Measurements from ENCODE around the gene STX5. TPM values are rescaled to one million over a fixed set of nuclear protein-coding genes. Genes with fewer than 3 reads are reported as not detected.

STX5 gene
- total and polyA plus RNA-seq, 9 of the 15 experiments (the other 6 are each of a cell fraction or from before 2014, with no cell fraction given): 2.8 to 28.6 (median 23.7) TPM

DNA sequence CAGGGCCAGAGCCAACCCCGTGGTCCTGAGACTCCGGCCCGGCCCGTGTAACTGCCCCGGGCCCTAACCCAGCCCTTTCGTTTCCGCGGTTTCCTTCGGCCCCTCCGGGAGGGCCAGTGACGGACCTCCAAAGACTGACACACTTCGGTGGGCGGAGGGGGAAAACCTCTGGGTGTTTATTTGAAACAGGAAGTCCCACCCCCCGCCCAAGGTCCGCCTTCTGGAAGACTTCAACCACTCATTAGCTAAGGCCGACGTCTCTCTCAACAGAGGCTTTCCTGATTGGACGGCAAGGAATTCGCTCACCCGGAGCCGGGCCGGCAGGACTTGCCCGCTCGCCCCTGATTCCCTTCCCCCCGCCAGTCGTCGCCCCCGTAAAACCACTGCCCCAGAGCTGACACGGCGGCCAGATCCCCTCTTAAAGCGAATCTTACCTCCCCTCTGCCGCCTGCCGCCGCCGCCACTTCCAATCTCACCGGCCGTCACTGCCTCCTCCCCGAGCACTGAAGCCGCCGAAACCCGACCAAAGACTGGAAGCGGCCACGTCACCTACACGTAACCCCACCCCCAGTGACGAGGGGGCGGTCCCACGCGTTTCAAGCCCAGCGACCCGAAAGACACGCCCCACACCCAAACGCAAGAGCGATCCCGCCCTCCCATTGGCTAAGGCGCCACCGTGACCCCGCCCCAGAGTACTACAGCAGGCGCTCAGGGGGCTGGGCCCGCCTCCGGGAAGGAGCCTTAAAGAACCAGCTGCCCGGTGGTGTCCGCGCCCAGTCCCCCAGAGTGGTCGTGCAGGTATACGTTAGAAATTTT, at the start of gene STX5 (continued):
- TF ChIP-seq, protein P1, sequence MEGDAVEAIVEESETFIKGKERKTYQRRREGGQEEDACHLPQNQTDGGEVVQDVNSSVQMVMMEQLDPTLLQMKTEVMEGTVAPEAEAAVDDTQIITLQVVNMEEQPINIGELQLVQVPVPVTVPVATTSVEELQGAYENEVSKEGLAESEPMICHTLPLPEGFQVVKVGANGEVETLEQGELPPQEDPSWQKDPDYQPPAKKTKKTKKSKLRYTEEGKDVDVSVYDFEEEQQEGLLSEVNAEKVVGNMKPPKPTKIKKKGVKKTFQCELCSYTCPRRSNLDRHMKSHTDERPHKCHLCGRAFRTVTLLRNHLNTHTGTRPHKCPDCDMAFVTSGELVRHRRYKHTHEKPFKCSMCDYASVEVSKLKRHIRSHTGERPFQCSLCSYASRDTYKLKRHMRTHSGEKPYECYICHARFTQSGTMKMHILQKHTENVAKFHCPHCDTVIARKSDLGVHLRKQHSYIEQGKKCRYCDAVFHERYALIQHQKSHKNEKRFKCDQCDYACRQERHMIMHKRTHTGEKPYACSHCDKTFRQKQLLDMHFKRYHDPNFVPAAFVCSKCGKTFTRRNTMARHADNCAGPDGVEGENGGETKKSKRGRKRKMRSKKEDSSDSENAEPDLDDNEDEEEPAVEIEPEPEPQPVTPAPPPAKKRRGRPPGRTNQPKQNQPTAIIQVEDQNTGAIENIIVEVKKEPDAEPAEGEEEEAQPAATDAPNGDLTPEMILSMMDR (IDR thresholded peaks at IDR 0.05 in 2 of 3, conservative IDR thresholded peaks at IDR 0.05 in 1 of 3; ENCODE audit: insufficient read depth in 2 of 3, low read depth in 1 of 3, low read length in 3 of 3): no peak
- TF ChIP-seq, protein P2, sequence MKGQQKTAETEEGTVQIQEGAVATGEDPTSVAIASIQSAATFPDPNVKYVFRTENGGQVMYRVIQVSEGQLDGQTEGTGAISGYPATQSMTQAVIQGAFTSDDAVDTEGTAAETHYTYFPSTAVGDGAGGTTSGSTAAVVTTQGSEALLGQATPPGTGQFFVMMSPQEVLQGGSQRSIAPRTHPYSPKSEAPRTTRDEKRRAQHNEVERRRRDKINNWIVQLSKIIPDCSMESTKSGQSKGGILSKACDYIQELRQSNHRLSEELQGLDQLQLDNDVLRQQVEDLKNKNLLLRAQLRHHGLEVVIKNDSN (CRISPR knock-in tag; IDR thresholded peaks at IDR 0.05): peak; percentile 90
- TF ChIP-seq, protein P3, sequence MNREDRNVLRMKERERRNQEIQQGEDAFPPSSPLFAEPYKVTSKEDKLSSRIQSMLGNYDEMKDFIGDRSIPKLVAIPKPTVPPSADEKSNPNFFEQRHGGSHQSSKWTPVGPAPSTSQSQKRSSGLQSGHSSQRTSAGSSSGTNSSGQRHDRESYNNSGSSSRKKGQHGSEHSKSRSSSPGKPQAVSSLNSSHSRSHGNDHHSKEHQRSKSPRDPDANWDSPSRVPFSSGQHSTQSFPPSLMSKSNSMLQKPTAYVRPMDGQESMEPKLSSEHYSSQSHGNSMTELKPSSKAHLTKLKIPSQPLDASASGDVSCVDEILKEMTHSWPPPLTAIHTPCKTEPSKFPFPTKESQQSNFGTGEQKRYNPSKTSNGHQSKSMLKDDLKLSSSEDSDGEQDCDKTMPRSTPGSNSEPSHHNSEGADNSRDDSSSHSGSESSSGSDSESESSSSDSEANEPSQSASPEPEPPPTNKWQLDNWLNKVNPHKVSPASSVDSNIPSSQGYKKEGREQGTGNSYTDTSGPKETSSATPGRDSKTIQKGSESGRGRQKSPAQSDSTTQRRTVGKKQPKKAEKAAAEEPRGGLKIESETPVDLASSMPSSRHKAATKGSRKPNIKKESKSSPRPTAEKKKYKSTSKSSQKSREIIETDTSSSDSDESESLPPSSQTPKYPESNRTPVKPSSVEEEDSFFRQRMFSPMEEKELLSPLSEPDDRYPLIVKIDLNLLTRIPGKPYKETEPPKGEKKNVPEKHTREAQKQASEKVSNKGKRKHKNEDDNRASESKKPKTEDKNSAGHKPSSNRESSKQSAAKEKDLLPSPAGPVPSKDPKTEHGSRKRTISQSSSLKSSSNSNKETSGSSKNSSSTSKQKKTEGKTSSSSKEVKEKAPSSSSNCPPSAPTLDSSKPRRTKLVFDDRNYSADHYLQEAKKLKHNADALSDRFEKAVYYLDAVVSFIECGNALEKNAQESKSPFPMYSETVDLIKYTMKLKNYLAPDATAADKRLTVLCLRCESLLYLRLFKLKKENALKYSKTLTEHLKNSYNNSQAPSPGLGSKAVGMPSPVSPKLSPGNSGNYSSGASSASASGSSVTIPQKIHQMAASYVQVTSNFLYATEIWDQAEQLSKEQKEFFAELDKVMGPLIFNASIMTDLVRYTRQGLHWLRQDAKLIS (CRISPR knock-in tag; IDR thresholded peaks at IDR 0.05): peak; percentile 92
- TF ChIP-seq RBM34 (IDR thresholded peaks at IDR 0.05; ENCODE audit: borderline replicate concordance, insufficient read depth, low read length): no peak
- peak; percentile 96 for TF ChIP-seq RBFOX2 (IDR thresholded peaks at IDR 0.05; ENCODE audit: low read depth, low read length)
- no peak for TF ChIP-seq PRPF4 (IDR thresholded peaks at IDR 0.05; ENCODE audit: insufficient read depth, low read depth, low read length, poor library complexity, severe bottlenecking)
- no peak for TF ChIP-seq NFIC (IDR thresholded peaks at IDR 0.05)
- TF ChIP-seq, protein P4, sequence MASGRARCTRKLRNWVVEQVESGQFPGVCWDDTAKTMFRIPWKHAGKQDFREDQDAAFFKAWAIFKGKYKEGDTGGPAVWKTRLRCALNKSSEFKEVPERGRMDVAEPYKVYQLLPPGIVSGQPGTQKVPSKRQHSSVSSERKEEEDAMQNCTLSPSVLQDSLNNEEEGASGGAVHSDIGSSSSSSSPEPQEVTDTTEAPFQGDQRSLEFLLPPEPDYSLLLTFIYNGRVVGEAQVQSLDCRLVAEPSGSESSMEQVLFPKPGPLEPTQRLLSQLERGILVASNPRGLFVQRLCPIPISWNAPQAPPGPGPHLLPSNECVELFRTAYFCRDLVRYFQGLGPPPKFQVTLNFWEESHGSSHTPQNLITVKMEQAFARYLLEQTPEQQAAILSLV (tag; IDR thresholded peaks at IDR 0.05): no peak
- TF ChIP-seq CHCHD3 (CRISPR knock-in tag; IDR thresholded peaks at IDR 0.05): no peak
- TF ChIP-seq, protein P5, sequence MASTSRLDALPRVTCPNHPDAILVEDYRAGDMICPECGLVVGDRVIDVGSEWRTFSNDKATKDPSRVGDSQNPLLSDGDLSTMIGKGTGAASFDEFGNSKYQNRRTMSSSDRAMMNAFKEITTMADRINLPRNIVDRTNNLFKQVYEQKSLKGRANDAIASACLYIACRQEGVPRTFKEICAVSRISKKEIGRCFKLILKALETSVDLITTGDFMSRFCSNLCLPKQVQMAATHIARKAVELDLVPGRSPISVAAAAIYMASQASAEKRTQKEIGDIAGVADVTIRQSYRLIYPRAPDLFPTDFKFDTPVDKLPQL (IDR thresholded peaks at IDR 0.05; ENCODE audit: extremely low read depth, insufficient read length): no peak
- TF ChIP-seq, protein P6, sequence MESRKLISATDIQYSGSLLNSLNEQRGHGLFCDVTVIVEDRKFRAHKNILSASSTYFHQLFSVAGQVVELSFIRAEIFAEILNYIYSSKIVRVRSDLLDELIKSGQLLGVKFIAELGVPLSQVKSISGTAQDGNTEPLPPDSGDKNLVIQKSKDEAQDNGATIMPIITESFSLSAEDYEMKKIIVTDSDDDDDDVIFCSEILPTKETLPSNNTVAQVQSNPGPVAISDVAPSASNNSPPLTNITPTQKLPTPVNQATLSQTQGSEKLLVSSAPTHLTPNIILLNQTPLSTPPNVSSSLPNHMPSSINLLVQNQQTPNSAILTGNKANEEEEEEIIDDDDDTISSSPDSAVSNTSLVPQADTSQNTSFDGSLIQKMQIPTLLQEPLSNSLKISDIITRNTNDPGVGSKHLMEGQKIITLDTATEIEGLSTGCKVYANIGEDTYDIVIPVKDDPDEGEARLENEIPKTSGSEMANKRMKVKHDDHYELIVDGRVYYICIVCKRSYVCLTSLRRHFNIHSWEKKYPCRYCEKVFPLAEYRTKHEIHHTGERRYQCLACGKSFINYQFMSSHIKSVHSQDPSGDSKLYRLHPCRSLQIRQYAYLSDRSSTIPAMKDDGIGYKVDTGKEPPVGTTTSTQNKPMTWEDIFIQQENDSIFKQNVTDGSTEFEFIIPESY (CRISPR knock-in tag; IDR thresholded peaks at IDR 0.05): peak; percentile 10; the same call in 1 of the 2 replicates

Measured in K562 (cell line).